HG02678 (cell line): Measurements from ENCODE around the gene MEGF11.

ENCODE experiments used
- ATAC-seq: cut with Tn5 transposase; IDR thresholded peaks from one replicate; pipeline ENCODE4 v1.9.1; 2021; ENCODE audit warnings: mild to moderate bottlenecking, moderate library complexity; ENCODE audit not compliant: unreplicated experiment

The MEGF11 gene

GRCh38 chr15:66253418-66254088 lies at the start of gene MEGF11:
MEGF11 (minus strand) TSS chr15:66253750; CDS start chr15:66128403, 125,347 bp downstream.
- no peak for ATAC-seq

GRCh38 chr15:66302489-66303278 lies 49.1 kb upstream of the MEGF11 start:
- ATAC-seq = no peak

GRCh38 chr15:66298803-66299251 lies 45.3 kb upstream of the MEGF11 start:
- ATAC-seq = no peak

GRCh38 chr15:66296186-66296585 lies 42.6 kb upstream of the MEGF11 start:
- no peak for ATAC-seq

GRCh38 chr15:66294932-66295235 lies 41.3 kb upstream of the MEGF11 start:
- no peak for ATAC-seq

GRCh38 chr15:66294157-66294931 lies 40.8 kb upstream of the MEGF11 start:
- peak; percentile 27 for ATAC-seq

GRCh38 chr15:66293419-66294156 lies 40.0 kb upstream of the MEGF11 start, which contains the start of gene DIS3L:
DIS3L (plus strand) TSS chr15:66293568; CDS start chr15:66293597, 29 bp downstream.
- peak; percentile 65 for ATAC-seq

GRCh38 chr15:66292571-66293418 lies 39.2 kb upstream of the MEGF11 start:
- ATAC-seq = no peak

- ATAC-seq = no peak
Observed at GRCh38 chr15:66291816-66292570, 38.4 kb upstream of the MEGF11 start.

GRCh38 chr15:66290518-66290917 lies 37.0 kb upstream of the MEGF11 start:
- ATAC-seq = no peak

- ATAC-seq = no peak
Observed at GRCh38 chr15:66290007-66290406, 36.5 kb upstream of the MEGF11 start.

- no peak for ATAC-seq
Observed at GRCh38 chr15:66288551-66289185, 35.1 kb upstream of the MEGF11 start.

- no peak for ATAC-seq
Observed at GRCh38 chr15:66288093-66288492, 34.5 kb upstream of the MEGF11 start.

GRCh38 chr15:66287461-66288057 lies 34.0 kb upstream of the MEGF11 start:
- ATAC-seq = no peak

- ATAC-seq = no peak
Observed at GRCh38 chr15:66285533-66286280, 32.2 kb upstream of the MEGF11 start.

GRCh38 chr15:66284271-66284670 lies 30.7 kb upstream of the MEGF11 start:
- no peak for ATAC-seq

- no peak for ATAC-seq
Observed at GRCh38 chr15:66278671-66279070, 25.1 kb upstream of the MEGF11 start.

- ATAC-seq = no peak
Observed at GRCh38 chr15:66278056-66278455, 24.5 kb upstream of the MEGF11 start.
